ENCODE data around the gene MOGAT1.

DNA sequence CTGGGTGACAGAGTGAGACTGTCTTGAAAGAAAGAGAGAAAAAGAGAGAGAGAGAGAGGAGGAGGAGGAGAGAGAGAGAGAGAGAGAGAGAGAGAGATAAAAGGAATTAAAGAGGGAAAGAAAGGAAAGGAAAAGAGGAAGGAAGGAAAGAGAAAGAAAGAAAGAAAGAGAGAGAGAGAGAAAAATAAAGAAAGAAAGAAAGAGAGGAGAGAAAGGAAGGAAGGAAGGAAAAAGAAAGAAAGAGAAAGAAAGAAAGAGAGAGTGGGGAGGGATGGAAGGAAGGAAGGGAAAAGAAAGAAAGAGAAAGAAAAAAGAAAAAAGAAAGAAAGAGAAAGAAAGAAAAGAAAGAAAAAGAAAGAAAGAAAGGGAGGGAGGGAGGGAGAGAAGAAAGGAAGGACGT is 29.8 kb downstream of the MOGAT1 start:
- TF ChIP-seq, protein P1, sequence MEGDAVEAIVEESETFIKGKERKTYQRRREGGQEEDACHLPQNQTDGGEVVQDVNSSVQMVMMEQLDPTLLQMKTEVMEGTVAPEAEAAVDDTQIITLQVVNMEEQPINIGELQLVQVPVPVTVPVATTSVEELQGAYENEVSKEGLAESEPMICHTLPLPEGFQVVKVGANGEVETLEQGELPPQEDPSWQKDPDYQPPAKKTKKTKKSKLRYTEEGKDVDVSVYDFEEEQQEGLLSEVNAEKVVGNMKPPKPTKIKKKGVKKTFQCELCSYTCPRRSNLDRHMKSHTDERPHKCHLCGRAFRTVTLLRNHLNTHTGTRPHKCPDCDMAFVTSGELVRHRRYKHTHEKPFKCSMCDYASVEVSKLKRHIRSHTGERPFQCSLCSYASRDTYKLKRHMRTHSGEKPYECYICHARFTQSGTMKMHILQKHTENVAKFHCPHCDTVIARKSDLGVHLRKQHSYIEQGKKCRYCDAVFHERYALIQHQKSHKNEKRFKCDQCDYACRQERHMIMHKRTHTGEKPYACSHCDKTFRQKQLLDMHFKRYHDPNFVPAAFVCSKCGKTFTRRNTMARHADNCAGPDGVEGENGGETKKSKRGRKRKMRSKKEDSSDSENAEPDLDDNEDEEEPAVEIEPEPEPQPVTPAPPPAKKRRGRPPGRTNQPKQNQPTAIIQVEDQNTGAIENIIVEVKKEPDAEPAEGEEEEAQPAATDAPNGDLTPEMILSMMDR (IDR thresholded peaks at IDR 0.05): no peak
- TF ChIP-seq ZFX (IDR thresholded peaks at IDR 0.05; ENCODE audit: borderline replicate concordance): no peak

Measured in 22Rv1 (cell line).